Stimulated activated CD4-positive, alpha-beta T cell treated with anti-CD3 and anti-CD28 coated beads, Interleukin-2, amount 100 ng/mL, for 4 hours (primary cell): Measurements from ENCODE around the gene TSPEAR.
"Not testable (repeated sequence)": the region's sequence is repeated elsewhere in the genome, so short reads cannot be mapped to it uniquely, and the experiment has no call there.

Source experiments
- DNase-seq: peaks from one replicate; pipeline ENCODE4 v3.0.0-alpha.2; 2020; ENCODE audit warnings: low read depth

TSPEAR gene

GRCh38 chr21:44585892-44586291 lies 125.5 kb downstream of the TSPEAR start:
- no peak for DNase-seq

GRCh38 chr21:44583800-44584147 lies 127.6 kb downstream of the TSPEAR start:
- DNase-seq, result peak; percentile 10

GRCh38 chr21:44583089-44583799 lies 128.1 kb downstream of the TSPEAR start:
- DNase-seq, result no peak

GRCh38 chr21:44582055-44582454 lies 129.3 kb downstream of the TSPEAR start:
- no peak for DNase-seq

GRCh38 chr21:44581158-44581557 lies 130.2 kb downstream of the TSPEAR start:
- no peak for DNase-seq

- not testable (repeated sequence) for DNase-seq
Observed at GRCh38 chr21:44580231-44580821, 131.0 kb downstream of the TSPEAR start, which contains the start of gene KRTAP10-5. Gene KRTAP10-5 (minus strand): TSS chr21:44580604. CDS start chr21:44580578, 26 bp downstream.

- DNase-seq, result no peak
Observed at GRCh38 chr21:44579833-44580144, 131.6 kb downstream of the TSPEAR start.

- DNase-seq, result no peak
Observed at GRCh38 chr21:44579056-44579832, 132.1 kb downstream of the TSPEAR start.

GRCh38 chr21:44578371-44579055 lies 132.9 kb downstream of the TSPEAR start:
- DNase-seq, result no peak

- no peak for DNase-seq
Observed at GRCh38 chr21:44576025-44576420, 135.3 kb downstream of the TSPEAR start.

- DNase-seq, result no peak
Observed at GRCh38 chr21:44575307-44576024, 135.9 kb downstream of the TSPEAR start.

- no peak for DNase-seq
Observed at GRCh38 chr21:44574457-44575306, 136.7 kb downstream of the TSPEAR start.

- not testable (repeated sequence) for DNase-seq
Observed at GRCh38 chr21:44573630-44574456, 137.5 kb downstream of the TSPEAR start, which contains the start of gene KRTAP10-4. Gene KRTAP10-4 (plus strand): TSS chr21:44573729. CDS start chr21:44573759, 30 bp downstream.

GRCh38 chr21:44572959-44573583 lies 138.3 kb downstream of the TSPEAR start:
- DNase-seq, result no peak

GRCh38 chr21:44571844-44572782 lies 139.3 kb downstream of the TSPEAR start:
- no peak for DNase-seq

- no peak for DNase-seq
Observed at GRCh38 chr21:44571296-44571695, 140.1 kb downstream of the TSPEAR start.

- no peak for DNase-seq
Observed at GRCh38 chr21:44569861-44570517, 141.4 kb downstream of the TSPEAR start.
